ENCODE data around the gene RIT2.

DNA sequence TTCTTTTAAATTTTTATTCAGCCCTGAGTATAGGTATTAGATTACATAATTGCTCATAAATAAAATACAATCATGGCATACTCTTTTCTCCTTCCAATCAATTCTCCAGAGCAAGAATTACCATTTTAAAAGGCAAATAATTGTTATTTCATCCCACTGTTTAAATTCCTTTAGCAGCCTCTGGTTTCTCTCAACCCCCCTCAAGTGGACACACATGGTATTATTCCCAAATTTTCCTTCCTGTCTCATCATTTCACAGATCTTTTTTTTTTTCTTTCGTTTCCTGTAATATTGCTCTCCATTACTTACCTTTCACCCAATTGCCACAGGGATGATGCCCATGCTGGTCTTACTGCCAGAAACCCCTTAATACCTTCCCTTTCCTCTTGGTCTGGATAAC lies 385.2 kb downstream of the RIT2 start:
- no peak for TF ChIP-seq POLR2AphosphoS5 (IDR thresholded peaks at IDR 0.05)
- TF ChIP-seq CTCF (IDR thresholded peaks at IDR 0.05) = no peak
- no peak for TF ChIP-seq POLR2A (IDR thresholded peaks at IDR 0.05)
